Glutamatergic neuron (in vitro differentiated cells): Measurements from ENCODE around the gene ZNF583. TPM values are rescaled to one million over a fixed set of nuclear protein-coding genes. Genes with fewer than 3 reads are reported as not detected.

Source experiments
- DNase-seq: peaks from one replicate; pipeline ENCODE4 v3.0.0; 2022
- H3K27ac Mint-ChIP-seq: one replicate; pipeline ENCODE4 v1.8.0; 2020; ENCODE audit warnings: mild to moderate bottlenecking, mixed read lengths, inconsistent platforms; ENCODE audit not compliant: unreplicated experiment
- H3K27me3 Mint-ChIP-seq: one replicate; pipeline ENCODE4 v1.8.0; 2020; ENCODE audit warnings: mild to moderate bottlenecking, moderate library complexity, mixed read lengths, inconsistent platforms; ENCODE audit not compliant: unreplicated experiment
- H3K36me3 Mint-ChIP-seq: one replicate; pipeline ENCODE4 v1.8.0; 2020; ENCODE audit warnings: mild to moderate bottlenecking, mixed read lengths, inconsistent platforms; ENCODE audit not compliant: unreplicated experiment
- H3K4me1 Mint-ChIP-seq: one replicate; pipeline ENCODE4 v1.8.0; 2020; ENCODE audit warnings: mild to moderate bottlenecking, low read depth, mixed read lengths, inconsistent platforms; ENCODE audit not compliant: unreplicated experiment
- H3K4me3 Mint-ChIP-seq: one replicate; pipeline ENCODE4 v1.8.0; 2020; ENCODE audit warnings: mild to moderate bottlenecking, mixed read lengths, inconsistent platforms; ENCODE audit not compliant: unreplicated experiment
- H3K9me3 Mint-ChIP-seq: one replicate; pipeline ENCODE4 v1.8.0; 2020; ENCODE audit warnings: mild to moderate bottlenecking, moderate library complexity, mixed read lengths, inconsistent platforms; ENCODE audit not compliant: unreplicated experiment
- long read RNA-seq: library from polyadenylated mRNA; unstranded; transcript quantifications from one replicate; pipeline ENCODE4 v2.0.0, GENCODE V29; 2020; ENCODE audit not compliant: unreplicated experiment
- total RNA-seq: library from RNA; stranded (reverse); fragmentation: NEBNext Ultra II Directional; extraction: Animal tissue kit (Norgen Biotek cat#: 25700); gene quantifications from one replicate; pipeline ENCODE4 v1.2.1, GENCODE V29; 2021; ENCODE audit not compliant: unreplicated experiment
- TF ChIP-seq, protein P1 (sequence below): fragments of 200-600 bp; sonication (generic); IDR thresholded peaks from one replicate; pipeline ENCODE4 v1.5.0; 2021; ENCODE audit not compliant: partially characterized antibody, unreplicated experiment

Gene ZNF583
- total RNA-seq = 13.6 TPM
- long read RNA-seq, full-length matches to known transcripts = 6 of 8 reads
- long read RNA-seq, partial matches to known transcripts = 0 of 8 reads
- long read RNA-seq, other reads (novel, unspliced or antisense) = 2 of 8 reads

GRCh38 chr19:56403764-56404704 lies at the start of gene ZNF583:
ZNF583 (plus strand) TSS chr19:56404332; CDS start chr19:56407115, 2,783 bp downstream.
- Mint-ChIP-seq H3K27ac (peak within 1 kb of the TSS; percentile 95), H3K9me3 (peaks cover 31% of the 10 kb centered on the region)

DNA sequence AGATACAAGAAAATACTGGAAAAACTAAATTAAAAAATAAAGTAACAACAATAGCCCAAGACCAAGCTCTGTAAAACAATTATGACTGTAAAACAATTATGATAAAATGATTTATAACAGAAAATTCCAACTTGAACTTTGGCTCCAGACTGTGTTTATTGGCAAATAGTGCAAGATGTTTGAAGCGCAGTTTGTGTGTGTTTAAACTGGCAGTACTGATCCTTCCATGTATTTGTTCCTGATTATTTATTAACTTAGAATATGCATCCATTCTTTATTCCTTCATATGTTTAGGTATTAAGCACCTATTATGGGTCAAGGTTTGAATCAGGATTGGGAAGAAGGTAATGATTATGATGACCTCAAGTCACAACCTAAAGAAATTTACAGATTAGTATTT lies 48.6 kb upstream of the ZNF583 start:
- H3K27ac Mint-ChIP-seq = no peak overlapping the region
- DNase-seq = no peak
- H3K36me3 Mint-ChIP-seq = peaks cover 23% of the 10 kb centered on the region
- no peaks in the 10 kb centered on the region for H3K4me1 Mint-ChIP-seq
- H3K27me3 Mint-ChIP-seq = peaks cover 3% of the 10 kb centered on the region
- peaks cover 4% of the 10 kb centered on the region for H3K9me3 Mint-ChIP-seq
- TF ChIP-seq, protein P1, sequence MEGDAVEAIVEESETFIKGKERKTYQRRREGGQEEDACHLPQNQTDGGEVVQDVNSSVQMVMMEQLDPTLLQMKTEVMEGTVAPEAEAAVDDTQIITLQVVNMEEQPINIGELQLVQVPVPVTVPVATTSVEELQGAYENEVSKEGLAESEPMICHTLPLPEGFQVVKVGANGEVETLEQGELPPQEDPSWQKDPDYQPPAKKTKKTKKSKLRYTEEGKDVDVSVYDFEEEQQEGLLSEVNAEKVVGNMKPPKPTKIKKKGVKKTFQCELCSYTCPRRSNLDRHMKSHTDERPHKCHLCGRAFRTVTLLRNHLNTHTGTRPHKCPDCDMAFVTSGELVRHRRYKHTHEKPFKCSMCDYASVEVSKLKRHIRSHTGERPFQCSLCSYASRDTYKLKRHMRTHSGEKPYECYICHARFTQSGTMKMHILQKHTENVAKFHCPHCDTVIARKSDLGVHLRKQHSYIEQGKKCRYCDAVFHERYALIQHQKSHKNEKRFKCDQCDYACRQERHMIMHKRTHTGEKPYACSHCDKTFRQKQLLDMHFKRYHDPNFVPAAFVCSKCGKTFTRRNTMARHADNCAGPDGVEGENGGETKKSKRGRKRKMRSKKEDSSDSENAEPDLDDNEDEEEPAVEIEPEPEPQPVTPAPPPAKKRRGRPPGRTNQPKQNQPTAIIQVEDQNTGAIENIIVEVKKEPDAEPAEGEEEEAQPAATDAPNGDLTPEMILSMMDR = no peak
- no peak overlapping the region for H3K4me3 Mint-ChIP-seq

More at GRCh38 chr19:56403764-56404704, at the start of gene ZNF583:
- H3K27me3 Mint-ChIP-seq = peaks cover 13% of the 10 kb centered on the region
- H3K4me3 Mint-ChIP-seq = peak within 1 kb of the TSS; percentile 99
- TF ChIP-seq, protein P1 = no peak
- peaks cover 70% of the 10 kb centered on the region for H3K36me3 Mint-ChIP-seq
- peak; percentile 93 for DNase-seq
- peaks cover 11% of the 10 kb centered on the region for H3K4me1 Mint-ChIP-seq

DNA sequence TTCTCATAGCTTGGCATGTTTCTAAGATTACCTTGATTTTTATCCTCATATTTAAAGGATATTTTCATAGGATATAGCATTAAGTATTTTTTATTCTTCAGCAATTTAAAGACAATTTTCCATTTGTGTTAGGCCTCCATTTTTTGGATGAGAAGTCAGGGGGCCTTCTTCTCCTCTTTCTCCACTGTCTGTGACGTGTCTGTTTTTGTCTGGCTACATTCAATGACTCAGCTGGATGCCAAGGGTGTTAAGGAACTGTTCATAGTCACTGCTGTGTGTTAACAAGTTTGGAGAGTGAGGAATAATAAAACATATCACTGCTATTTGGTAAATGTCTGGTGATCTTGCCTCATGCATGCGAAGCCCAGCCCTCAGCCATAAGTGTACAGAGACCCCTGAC lies 47.2 kb upstream of the ZNF583 start:
- H3K27ac Mint-ChIP-seq = no peak overlapping the region
- peaks cover 4% of the 10 kb centered on the region for H3K9me3 Mint-ChIP-seq
- DNase-seq = no peak
- peaks cover 3% of the 10 kb centered on the region for H3K27me3 Mint-ChIP-seq
- TF ChIP-seq, protein P1 = no peak
- H3K4me3 Mint-ChIP-seq = no peak overlapping the region
- H3K4me1 Mint-ChIP-seq = no peaks in the 10 kb centered on the region
- peaks cover 33% of the 10 kb centered on the region for H3K36me3 Mint-ChIP-seq

DNA sequence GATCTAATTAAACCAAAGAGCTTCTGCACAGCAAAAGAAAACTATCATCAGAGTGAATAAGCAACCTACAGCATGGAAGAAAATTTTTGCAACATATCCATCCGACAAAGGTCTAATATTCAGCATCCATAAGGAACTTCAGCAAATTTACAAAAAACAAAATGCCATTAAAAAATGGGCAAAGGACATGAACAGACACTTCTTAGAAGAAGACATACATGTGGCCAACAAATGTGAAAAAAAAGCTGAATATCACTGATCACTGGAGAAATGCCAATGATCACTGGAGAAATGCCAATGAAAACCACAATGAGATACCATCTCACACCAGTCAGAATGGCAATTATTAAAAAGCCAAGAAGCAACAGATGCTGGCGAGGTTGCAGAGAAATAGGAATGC lies 43.3 kb upstream of the ZNF583 start:
- DNase-seq = no peak
- TF ChIP-seq, protein P1 = no peak
- peaks cover 4% of the 10 kb centered on the region for H3K9me3 Mint-ChIP-seq
- H3K4me1 Mint-ChIP-seq = no peaks in the 10 kb centered on the region
- H3K27me3 Mint-ChIP-seq = peaks cover 3% of the 10 kb centered on the region
- peaks cover 53% of the 10 kb centered on the region for H3K36me3 Mint-ChIP-seq
- no peak overlapping the region for H3K4me3 Mint-ChIP-seq
- H3K27ac Mint-ChIP-seq = no peak overlapping the region
